Measurements from ENCODE around the gene ZNF394. TPM values are rescaled to one million over a fixed set of nuclear protein-coding genes. Genes with fewer than 3 reads are reported as not detected.
"Not testable (repeated sequence)": the region's sequence is repeated elsewhere in the genome, so short reads cannot be mapped to it uniquely, and the experiment has no call there.

ZNF394 gene
- total and polyA plus RNA-seq, 4 donors, result 10.6 to 30.7 (median 20.1) TPM

DNA sequence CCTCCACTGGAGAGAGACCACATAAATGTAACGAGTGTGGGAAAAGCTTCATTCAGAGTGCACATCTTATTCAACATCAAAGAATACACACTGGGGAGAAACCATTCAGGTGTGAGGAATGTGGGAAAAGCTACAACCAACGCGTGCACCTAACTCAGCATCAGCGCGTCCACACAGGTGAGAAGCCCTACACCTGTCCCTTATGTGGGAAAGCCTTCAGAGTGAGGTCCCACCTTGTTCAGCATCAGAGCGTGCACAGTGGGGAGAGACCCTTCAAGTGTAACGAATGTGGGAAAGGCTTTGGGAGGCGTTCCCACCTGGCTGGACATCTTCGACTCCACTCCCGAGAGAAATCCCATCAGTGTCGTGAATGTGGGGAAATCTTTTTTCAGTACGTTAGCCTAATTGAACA is 31.3 kb upstream of the ZNF394 start:
- Histone ChIP-seq H3K36me3 (ENCODE audit: control insufficient read depth, insufficient read depth, low read length) (peaks cover 62% of the 10 kb centered on the region), H3K9me3 (ENCODE audit: control insufficient read depth, insufficient read depth, low read length) (peaks cover 16% of the 10 kb centered on the region), H3K4me3 (ENCODE audit: low read depth, low read length) (no peak overlapping the region), H3K27me3 (ENCODE audit: control insufficient read depth, insufficient read depth, low read length) (no peaks in the 10 kb centered on the region), H3K27ac (ENCODE audit: low read depth, low read length) (no peak overlapping the region), H3K4me1 (ENCODE audit: control insufficient read depth, insufficient read depth, low read length) (no peaks in the 10 kb centered on the region)
- WGBS (ENCODE audit: insufficient coverage), result 100% methylated on average over 2 of the region's 12 CpGs
- no peak for DNase-seq (ENCODE audit: low read depth in 4 of 6, low spot score in 6 of 6)

DNA sequence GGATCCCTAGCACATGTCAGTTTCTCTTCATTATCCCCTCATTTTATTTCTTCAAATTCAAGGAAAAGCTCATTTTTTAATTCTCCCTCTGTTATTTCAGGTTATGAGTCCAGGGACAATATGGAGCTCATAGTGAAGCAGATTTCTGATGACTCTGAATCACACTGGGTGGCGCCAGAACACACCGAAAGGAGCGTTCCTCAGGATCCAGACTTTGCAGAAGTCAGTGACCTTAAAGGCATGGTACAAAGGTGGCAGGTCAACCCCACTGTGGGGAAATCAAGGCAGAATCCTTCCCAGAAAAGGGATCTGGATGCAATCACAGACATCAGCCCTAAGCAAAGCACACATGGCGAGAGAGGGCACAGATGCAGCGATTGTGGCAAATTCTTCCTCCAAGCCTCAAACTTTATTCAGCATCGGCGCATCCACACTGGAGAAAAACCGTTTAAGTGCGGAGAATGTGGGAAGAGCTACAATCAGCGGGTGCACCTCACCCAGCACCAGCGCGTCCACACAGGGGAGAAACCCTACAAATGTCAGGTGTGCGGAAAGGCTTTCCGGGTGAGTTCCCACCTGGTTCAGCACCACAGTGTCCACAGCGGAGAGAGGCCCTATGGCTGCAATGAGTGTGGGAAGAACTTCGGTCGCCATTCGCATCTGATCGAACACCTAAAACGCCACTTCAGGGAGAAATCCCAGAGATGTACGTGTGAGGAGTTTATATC is 25.8 kb upstream of the ZNF394 start:
- H3K9me3 ChIP-seq (ENCODE audit: control insufficient read depth, insufficient read depth, low read length), result peaks cover 4% of the 10 kb centered on the region
- H3K36me3 ChIP-seq (ENCODE audit: control insufficient read depth, insufficient read depth, low read length), result peaks cover 65% of the 10 kb centered on the region
- H3K27ac ChIP-seq (ENCODE audit: low read depth, low read length), result no peak overlapping the region
- H3K4me1 ChIP-seq (ENCODE audit: control insufficient read depth, insufficient read depth, low read length), result no peaks in the 10 kb centered on the region
- H3K4me3 ChIP-seq (ENCODE audit: low read depth, low read length), result no peak overlapping the region
- WGBS (ENCODE audit: insufficient coverage), result 97% methylated on average over 20 of the region's 21 CpGs
- H3K27me3 ChIP-seq (ENCODE audit: control insufficient read depth, insufficient read depth, low read length), result no peaks in the 10 kb centered on the region
- DNase-seq (ENCODE audit: low read depth in 4 of 6, low spot score in 6 of 6), result peak in 1 of 6 donors; percentile 13

DNA sequence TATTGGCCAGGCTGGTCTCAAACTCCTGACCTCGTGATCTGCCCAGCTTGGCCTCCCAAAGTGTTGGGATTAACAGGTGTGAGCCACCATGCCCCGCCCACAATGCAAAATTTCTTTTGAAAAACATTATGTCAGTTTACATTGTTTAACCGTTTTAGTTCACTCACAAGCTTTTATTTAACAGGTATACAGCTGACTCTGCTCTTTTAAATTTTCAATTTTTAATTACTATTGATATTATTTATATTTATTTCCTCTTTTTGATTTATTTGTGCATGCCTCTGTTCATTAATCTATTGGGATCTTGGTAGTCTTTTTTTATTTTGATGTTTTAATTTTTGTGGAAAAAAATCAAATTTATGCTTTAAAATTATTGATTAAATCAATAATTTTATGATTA is 21.3 kb upstream of the ZNF394 start:
- WGBS (ENCODE audit: insufficient coverage), result 100% methylated on average over 1 of the region's 3 CpGs
- no peaks in the 10 kb centered on the region for H3K27me3 ChIP-seq (ENCODE audit: control insufficient read depth, insufficient read depth, low read length)
- no peak for DNase-seq (ENCODE audit: low read depth in 4 of 6, low spot score in 6 of 6)
- H3K4me3 ChIP-seq (ENCODE audit: low read depth, low read length), result no peak overlapping the region
- H3K4me1 ChIP-seq (ENCODE audit: control insufficient read depth, insufficient read depth, low read length), result no peaks in the 10 kb centered on the region
- no peak overlapping the region for H3K27ac ChIP-seq (ENCODE audit: low read depth, low read length)
- H3K9me3 ChIP-seq (ENCODE audit: control insufficient read depth, insufficient read depth, low read length), result no peaks in the 10 kb centered on the region
- H3K36me3 ChIP-seq (ENCODE audit: control insufficient read depth, insufficient read depth, low read length), result peaks cover 67% of the 10 kb centered on the region

DNA sequence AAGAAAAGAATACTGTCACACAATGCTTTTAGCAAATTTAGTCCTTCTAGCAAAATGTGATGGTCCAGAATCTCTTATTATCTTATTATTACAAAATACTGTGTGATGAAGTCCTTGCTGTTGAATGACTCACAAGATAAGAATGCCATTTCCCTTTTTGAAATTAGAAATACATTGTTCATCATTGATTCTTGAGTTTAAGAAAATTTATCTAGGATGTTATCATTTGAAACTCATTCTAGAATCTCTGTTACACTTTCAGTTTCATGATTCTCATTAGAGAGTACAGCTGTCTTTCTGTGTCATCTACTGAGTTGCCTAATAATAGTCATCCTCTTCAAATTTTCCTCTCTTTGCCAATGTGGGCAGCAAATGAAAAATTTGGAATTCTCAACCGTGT is 14.0 kb upstream of the ZNF394 start:
- WGBS (ENCODE audit: insufficient coverage), result 86% methylated on average over 1 of the region's 1 CpG
- Histone ChIP-seq H3K4me3 (ENCODE audit: low read depth, low read length) (no peak overlapping the region), H3K9me3 (ENCODE audit: control insufficient read depth, insufficient read depth, low read length) (no peaks in the 10 kb centered on the region), H3K36me3 (ENCODE audit: control insufficient read depth, insufficient read depth, low read length) (peaks cover 75% of the 10 kb centered on the region), H3K27ac (ENCODE audit: low read depth, low read length) (no peak overlapping the region), H3K4me1 (ENCODE audit: control insufficient read depth, insufficient read depth, low read length) (no peaks in the 10 kb centered on the region), H3K27me3 (ENCODE audit: control insufficient read depth, insufficient read depth, low read length) (no peaks in the 10 kb centered on the region)
- no peak for DNase-seq (ENCODE audit: low read depth in 4 of 6, low spot score in 6 of 6)

DNA sequence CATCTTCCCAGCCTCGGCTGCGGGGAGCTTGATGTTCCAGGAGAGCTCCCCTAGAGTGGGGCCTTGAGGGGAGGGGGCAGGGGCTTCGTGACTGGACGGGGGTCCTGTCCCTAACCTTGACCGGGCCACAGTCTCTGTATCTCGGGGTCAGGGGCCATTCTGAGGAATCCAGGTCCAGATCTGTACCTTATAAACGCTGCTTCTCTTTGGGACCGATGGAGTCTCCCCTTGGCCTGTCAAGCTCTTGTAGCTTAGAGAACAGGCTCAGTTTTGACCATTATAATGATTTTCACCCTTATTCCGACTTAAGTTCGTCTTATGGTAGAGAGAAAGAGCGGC is 5.2 kb upstream of the ZNF394 start:
- WGBS (ENCODE audit: insufficient coverage), result 0% methylated on average over 8 of the region's 11 CpGs
- DNase-seq (ENCODE audit: low read depth in 4 of 6, low spot score in 6 of 6), result no peak
- Histone ChIP-seq H3K4me1 (ENCODE audit: control insufficient read depth, insufficient read depth, low read length) (peaks cover 21% of the 10 kb centered on the region), H3K36me3 (ENCODE audit: control insufficient read depth, insufficient read depth, low read length) (peaks cover 21% of the 10 kb centered on the region), H3K4me3 (ENCODE audit: low read depth, low read length) (peak overlapping the region; percentile 87), H3K9me3 (ENCODE audit: control insufficient read depth, insufficient read depth, low read length) (no peaks in the 10 kb centered on the region), H3K27me3 (ENCODE audit: control insufficient read depth, insufficient read depth, low read length) (no peaks in the 10 kb centered on the region), H3K27ac (ENCODE audit: low read depth, low read length) (peak overlapping the region; percentile 98)

DNA sequence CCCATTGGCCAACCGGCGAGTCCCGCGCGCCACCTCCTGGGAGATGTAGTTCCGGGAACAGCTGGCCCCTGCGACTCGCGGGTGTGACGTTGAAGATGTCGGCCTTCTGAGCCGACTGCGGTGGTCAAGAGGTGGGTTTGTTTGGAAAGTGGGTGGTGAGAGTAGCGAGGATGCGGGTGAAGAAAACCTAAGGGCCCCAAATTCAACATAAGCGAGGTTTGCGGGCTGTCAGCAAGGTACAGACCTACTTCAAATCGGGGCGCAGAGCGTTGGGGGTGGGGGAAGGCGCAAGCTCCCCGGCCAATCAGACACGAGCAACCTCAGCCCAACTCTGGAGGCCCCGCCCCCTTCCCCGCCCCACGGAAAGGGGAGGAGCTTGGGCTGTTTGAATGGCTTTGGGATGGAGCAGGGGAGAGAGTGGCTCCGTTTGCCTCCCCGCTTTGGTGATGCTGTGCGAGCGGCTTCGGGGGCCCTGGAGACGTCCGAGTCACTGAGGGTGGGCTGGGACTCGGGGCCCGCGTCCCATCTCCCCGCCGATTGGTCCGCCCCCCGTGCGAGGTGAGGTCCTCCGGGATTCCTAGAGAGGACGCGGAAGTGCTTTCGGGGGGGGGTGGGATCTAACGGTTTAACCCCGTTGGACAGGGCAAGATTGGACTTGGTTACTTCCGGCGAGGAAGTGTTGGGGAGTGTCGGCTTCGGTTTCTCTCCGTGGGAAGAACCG is 4.7 kb upstream of the ZNF394 start, which contains the start of gene ZKSCAN5:
TSS of gene ZKSCAN5 (plus strand) at position 60 of the 721 bp plus-strand sequence. CDS start 1,383 bp downstream, outside the sequence.
- Histone ChIP-seq H3K27me3 (ENCODE audit: control insufficient read depth, insufficient read depth, low read length) (no peaks in the 10 kb centered on the region), H3K4me1 (ENCODE audit: control insufficient read depth, insufficient read depth, low read length) (peaks cover 21% of the 10 kb centered on the region), H3K4me3 (ENCODE audit: low read depth, low read length) (peak within 1 kb of the TSS; percentile 87), H3K9me3 (ENCODE audit: control insufficient read depth, insufficient read depth, low read length) (no peaks in the 10 kb centered on the region), H3K27ac (ENCODE audit: low read depth, low read length) (peak within 1 kb of the TSS; percentile 98), H3K36me3 (ENCODE audit: control insufficient read depth, insufficient read depth, low read length) (peaks cover 16% of the 10 kb centered on the region)
- WGBS (ENCODE audit: insufficient coverage), result 0% methylated on average over 47 of the region's 53 CpGs
- DNase-seq (ENCODE audit: low read depth in 4 of 6, low spot score in 6 of 6), result peak; percentile 95 to 99 (median 98)

DNA sequence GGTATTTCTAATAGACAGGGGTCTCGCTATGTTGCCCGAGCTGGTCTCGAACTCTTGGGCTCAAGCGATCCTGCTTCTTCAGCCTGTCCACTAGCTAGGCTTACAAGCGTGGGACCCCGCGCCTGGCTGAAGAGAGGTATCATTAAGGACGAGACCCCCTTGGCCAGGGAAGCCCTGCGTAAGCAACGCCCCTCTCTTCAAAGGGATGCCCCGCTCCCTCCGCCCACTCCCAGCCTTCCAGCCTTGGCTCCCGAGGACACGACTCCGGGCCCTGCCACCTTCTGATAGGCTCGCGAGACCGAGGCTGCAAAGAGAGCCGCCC is 4.2 kb upstream of the ZNF394 start:
- 11% methylated on average over 19 of the region's 19 CpGs for WGBS (ENCODE audit: insufficient coverage)
- Histone ChIP-seq H3K4me3 (ENCODE audit: low read depth, low read length) (peak overlapping the region; percentile 87), H3K4me1 (ENCODE audit: control insufficient read depth, insufficient read depth, low read length) (peaks cover 25% of the 10 kb centered on the region), H3K36me3 (ENCODE audit: control insufficient read depth, insufficient read depth, low read length) (peaks cover 11% of the 10 kb centered on the region), H3K9me3 (ENCODE audit: control insufficient read depth, insufficient read depth, low read length) (no peaks in the 10 kb centered on the region), H3K27me3 (ENCODE audit: control insufficient read depth, insufficient read depth, low read length) (no peaks in the 10 kb centered on the region), H3K27ac (ENCODE audit: low read depth, low read length) (peak overlapping the region; percentile 98)
- peak in 1 of 6 donors; percentile 99 for DNase-seq (ENCODE audit: low read depth in 4 of 6, low spot score in 6 of 6)

DNA sequence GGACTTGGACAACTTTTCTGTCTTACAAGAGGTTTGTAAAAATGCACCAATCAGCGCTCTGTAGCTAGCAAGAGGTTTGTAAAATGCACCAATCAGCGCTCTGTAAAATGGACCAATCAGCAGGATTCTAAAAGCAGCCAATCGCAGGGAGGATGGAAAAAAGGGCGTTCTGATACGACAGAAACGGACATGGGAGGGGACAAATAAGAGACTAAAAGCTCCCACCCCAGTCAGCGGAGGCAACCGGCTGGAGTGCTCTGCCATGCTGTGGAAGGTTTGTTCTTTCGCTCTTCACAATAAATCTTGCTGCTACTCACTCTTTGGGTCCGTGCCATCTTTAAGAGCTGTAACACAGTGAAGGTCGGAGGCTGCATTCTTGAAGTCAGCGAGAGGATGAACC is 1.2 kb upstream of the ZNF394 start:
- H3K4me3 ChIP-seq (ENCODE audit: low read depth, low read length); H3K27ac ChIP-seq (ENCODE audit: low read depth, low read length); DNase-seq (ENCODE audit: low read depth in 4 of 6, low spot score in 6 of 6); H3K27me3 ChIP-seq (ENCODE audit: control insufficient read depth, insufficient read depth, low read length); H3K9me3 ChIP-seq (ENCODE audit: control insufficient read depth, insufficient read depth, low read length): not testable (repeated sequence)
- H3K4me1 ChIP-seq (ENCODE audit: control insufficient read depth, insufficient read depth, low read length), result peaks cover 30% of the 10 kb centered on the region
- peaks cover 16% of the 10 kb centered on the region for H3K36me3 ChIP-seq (ENCODE audit: control insufficient read depth, insufficient read depth, low read length)
- 89% methylated on average over 6 of the region's 12 CpGs for WGBS (ENCODE audit: insufficient coverage)

DNA sequence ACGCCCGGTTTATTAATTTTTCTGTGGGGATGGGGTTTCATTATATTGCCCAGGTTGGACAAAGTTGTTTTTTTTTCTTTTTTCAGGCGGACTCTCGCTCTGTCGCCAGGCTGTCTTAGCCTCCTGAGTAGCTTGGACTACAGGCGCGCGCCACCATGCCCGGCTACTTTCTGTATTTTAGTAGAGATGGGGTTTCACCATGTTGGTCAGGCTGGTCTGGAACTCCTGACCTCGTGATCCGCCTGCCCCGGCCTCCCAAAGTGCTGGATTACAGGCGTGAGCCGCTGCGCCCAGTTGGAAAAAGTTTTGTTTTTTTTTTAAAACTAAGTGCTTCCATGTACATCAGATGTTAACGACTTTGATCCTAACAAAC is 542 bp upstream of the ZNF394 start:
- DNase-seq (ENCODE audit: low read depth in 4 of 6, low spot score in 6 of 6), result no peak
- H3K4me3 ChIP-seq (ENCODE audit: low read depth, low read length), result peak overlapping the region; percentile 92
- H3K27me3 ChIP-seq (ENCODE audit: control insufficient read depth, insufficient read depth, low read length), result no peaks in the 10 kb centered on the region
- H3K9me3 ChIP-seq (ENCODE audit: control insufficient read depth, insufficient read depth, low read length), result no peaks in the 10 kb centered on the region
- peaks cover 15% of the 10 kb centered on the region for H3K36me3 ChIP-seq (ENCODE audit: control insufficient read depth, insufficient read depth, low read length)
- H3K4me1 ChIP-seq (ENCODE audit: control insufficient read depth, insufficient read depth, low read length), result peaks cover 25% of the 10 kb centered on the region
- peak overlapping the region; percentile 95 for H3K27ac ChIP-seq (ENCODE audit: low read depth, low read length)
- WGBS (ENCODE audit: insufficient coverage), result 50% methylated on average over 6 of the region's 16 CpGs

DNA sequence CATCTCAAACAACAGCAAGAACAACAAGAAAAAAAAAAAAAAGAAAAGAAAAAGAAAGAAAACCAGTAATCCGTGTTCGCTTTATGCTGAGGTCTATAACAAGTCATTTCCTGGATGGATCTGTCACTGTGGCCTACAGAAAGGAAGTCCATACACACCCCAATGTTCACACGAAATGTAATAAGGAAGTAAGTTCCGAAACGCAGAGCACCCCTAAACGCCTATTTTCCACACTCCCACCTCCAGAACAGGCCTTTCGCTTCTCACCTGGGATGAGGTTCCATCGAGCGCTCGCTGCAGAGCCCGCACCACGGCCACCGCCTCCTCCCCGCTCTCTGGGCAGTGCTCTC is 735 bp downstream of the ZNF394 start:
- Histone ChIP-seq H3K27ac (ENCODE audit: low read depth, low read length) (peak overlapping the region; percentile 95), H3K27me3 (ENCODE audit: control insufficient read depth, insufficient read depth, low read length) (no peaks in the 10 kb centered on the region), H3K4me1 (ENCODE audit: control insufficient read depth, insufficient read depth, low read length) (peaks cover 25% of the 10 kb centered on the region), H3K4me3 (ENCODE audit: low read depth, low read length) (peak overlapping the region; percentile 92), H3K36me3 (ENCODE audit: control insufficient read depth, insufficient read depth, low read length) (peaks cover 28% of the 10 kb centered on the region), H3K9me3 (ENCODE audit: control insufficient read depth, insufficient read depth, low read length) (no peaks in the 10 kb centered on the region)
- no peak for DNase-seq (ENCODE audit: low read depth in 4 of 6, low spot score in 6 of 6)
- WGBS (ENCODE audit: insufficient coverage), result 0% methylated on average over 12 of the region's 14 CpGs
